LNCAP (cell line): ENCODE data around the gene IFRD1.

Experiments
- CTCF ChIP-seq: fragments of 450-650 bp; IDR thresholded peaks from 2 replicates; pipeline ENCODE4 v1.5.1; 2017; ENCODE audit warnings: mild to moderate bottlenecking

Gene IFRD1

GRCh38 chr7:112495156-112495788, 45.0 kb downstream of the IFRD1 start:
- no peak for TF ChIP-seq CTCF

- peak; percentile 78 for TF ChIP-seq CTCF
These were observed 45.7 kb downstream of the IFRD1 start for GRCh38 chr7:112495810-112496462.

- no peak for TF ChIP-seq CTCF
These were observed 47.2 kb downstream of the IFRD1 start for GRCh38 chr7:112497481-112497880.

GRCh38 chr7:112500619-112501018, 50.4 kb downstream of the IFRD1 start:
- TF ChIP-seq CTCF, result peak; percentile 46

- no peak for TF ChIP-seq CTCF
These were observed 51.7 kb downstream of the IFRD1 start for GRCh38 chr7:112501801-112502503.

- no peak for TF ChIP-seq CTCF
These were observed 52.4 kb downstream of the IFRD1 start for GRCh38 chr7:112502700-112503099.

- TF ChIP-seq CTCF, result no peak
These were observed 53.2 kb downstream of the IFRD1 start for GRCh38 chr7:112503361-112503972.
